OCI-M2 (cell line): Measurements from ENCODE around the gene FANCD2OS.
A peak's percentile ranks its signal among the peaks of the same experiment; 100 is the strongest.
"Not testable (repeated sequence)": the region's sequence is repeated elsewhere in the genome, so short reads cannot be mapped to it uniquely, and the experiment has no call there.

ENCODE experiments used
- DNase-seq: peaks from one replicate; lab custom pipeline; 2025; ENCODE audit not compliant: unreplicated experiment; lab: John Stamatoyannopoulos, UW

The FANCD2OS gene, protein sequence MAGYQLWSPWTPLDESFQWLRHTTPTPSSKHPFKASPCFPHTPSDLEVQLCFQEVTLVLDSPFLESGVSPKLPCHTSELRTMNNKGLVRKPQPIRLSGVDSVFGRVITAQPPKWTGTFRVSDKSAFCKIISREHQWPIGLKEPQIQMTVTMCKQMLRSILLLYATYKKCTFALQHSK

DNA sequence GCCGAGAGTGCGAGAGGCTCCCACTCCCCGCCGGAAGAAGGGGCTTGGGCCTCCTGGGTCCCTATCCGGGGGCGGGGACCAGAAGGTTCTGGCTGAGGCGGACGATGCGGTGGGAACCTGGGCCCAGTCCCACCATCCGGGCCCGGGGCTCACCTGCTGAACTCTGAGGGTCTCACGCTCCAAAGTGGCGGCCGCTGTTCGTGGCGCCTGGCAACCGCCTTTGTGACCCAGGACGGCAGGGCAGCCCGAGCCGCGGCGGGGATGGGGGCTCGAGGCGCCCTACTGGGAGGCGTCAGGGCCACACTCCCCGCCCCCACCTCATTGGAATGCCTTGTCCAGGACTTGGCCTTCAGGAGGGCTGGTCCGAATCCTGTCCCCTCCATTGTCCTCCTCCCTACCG is at the start of gene FANCD2OS:
TSS of gene FANCD2OS (minus strand) at position 165 of the 400 bp plus-strand sequence. CDS start 3,481 bp downstream, outside the sequence.
- no peak for DNase-seq

DNA sequence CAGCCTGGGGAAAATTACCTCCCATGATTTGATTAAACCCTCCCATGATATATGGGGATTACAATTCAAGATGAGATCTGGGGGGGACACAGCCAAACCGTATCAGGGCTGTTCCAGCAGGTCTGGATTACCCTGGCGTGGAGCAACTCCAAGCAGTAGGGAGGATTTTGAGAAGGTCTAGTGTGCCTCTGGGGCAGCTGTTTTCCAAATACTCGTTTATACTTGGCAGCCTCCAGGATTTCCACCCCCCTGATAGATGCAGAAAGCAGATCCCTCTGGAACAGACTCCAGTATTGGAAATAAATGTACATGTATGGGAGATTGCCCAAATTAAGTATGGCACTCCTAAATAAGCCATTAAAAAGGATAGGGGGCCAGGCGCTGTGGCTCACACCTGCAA is 49.0 kb upstream of the FANCD2OS start:
- no peak for DNase-seq

DNA sequence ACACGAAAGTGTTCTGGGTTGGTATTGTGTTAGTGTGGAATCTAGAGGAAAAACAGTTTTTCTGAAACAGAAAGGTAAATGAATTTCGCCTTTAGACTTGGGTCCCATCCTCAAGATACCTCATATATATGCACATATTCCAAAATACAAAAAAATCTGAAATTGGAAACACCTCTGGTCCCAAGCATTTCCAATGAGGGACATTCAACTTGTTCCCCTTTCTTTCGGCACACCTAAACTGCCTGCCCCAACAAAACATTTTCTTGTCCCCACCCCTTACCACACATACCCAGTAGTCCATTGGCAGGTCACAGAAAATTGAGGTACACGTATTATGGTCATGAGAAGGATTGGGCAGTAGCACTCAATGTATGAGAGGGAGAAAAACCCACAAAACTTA is 47.6 kb upstream of the FANCD2OS start:
- no peak for DNase-seq

DNA sequence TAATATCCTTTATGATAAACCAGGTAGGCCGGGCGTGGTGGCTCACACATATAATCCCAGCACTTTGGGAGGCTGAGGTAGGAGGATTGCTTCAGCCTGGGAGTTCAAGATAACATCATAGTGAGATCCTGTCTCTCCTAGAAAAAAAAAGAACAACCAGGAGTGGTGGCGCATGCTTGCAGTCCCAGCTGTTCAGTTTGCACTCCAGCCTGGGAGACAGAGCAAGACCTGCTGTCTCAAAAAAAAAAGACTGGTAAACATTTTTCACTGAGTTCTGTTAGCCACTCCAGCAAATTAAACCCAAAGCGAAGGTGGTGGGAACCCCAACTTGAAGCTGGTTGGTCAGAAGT is 47.0 kb upstream of the FANCD2OS start:
- DNase-seq, result no peak

DNA sequence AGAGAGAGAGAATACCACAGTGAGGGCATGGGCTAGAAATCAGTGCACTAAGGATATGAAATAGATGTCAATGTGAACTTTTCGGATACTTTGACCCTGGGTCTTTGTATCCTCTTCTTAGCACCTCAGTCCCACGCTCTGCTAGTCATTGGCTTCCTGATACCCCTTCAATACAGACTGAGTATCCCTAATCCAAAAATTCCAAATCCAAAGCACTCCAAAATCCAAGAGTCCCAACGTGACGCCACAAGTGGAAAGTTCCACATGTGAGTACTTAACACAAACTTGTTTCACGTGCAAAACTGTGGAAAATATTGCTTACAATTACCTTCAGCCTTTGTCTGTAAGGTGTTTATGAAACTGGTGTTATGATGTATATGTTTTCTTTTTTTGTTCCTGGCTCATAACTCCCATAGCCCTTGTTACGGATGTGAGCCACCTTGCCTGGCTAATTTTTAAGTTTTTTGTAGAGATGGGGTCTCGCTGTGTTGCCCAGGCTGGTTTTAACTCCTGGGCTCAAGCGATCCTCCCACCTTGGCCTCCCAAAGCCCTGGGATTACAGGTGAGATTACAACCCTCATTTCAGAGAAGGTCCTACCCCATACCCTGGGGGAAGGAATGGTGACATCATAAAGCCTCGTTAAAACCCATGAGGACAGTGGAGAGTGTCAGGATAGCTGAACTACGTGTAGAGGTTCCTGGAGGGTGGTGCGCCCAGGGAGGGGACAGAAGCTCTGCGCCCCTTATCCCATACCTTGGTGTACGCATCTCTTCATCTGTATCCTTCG is 46.5 kb upstream of the FANCD2OS start:
- no peak for DNase-seq

DNA sequence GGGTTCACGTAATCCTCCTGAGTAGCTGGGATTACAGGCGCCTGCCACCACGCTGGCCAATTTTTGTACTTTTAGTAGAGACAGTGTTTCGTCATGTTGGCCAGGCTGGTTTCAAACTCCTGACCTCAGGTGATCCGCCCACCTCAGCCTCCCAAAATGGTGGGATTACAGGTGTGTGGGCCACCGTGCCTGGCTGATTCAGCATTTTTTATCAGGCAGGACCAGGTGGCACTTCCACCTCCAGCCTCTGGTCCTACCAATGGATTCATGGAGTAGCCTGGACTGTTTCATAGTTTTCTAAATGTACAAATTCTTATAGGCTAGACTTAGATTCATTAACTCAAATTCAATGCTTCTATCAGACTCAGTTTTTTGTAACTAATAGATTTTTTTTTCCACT is 42.9 kb upstream of the FANCD2OS start:
- DNase-seq, result no peak

DNA sequence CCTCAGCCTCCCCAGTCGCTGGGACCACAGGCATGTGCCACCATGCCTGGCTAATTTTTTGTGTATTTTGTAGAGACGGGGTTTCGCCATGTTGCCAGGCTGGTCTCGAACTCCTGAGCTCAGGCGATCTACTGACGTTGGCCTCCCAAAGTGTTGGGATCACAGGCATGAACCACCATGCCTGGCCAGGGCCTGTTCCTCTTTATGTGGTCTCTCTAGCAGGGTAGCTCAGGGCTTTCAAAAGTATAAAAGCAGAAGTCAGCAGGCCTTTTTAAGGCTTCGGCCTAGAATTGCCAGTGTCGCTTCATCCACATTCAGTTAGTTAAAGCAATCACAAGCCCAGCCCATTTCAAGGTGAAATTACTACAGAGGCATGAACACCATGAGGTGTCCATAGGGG is 41.2 kb upstream of the FANCD2OS start:
- DNase-seq, result no peak

DNA sequence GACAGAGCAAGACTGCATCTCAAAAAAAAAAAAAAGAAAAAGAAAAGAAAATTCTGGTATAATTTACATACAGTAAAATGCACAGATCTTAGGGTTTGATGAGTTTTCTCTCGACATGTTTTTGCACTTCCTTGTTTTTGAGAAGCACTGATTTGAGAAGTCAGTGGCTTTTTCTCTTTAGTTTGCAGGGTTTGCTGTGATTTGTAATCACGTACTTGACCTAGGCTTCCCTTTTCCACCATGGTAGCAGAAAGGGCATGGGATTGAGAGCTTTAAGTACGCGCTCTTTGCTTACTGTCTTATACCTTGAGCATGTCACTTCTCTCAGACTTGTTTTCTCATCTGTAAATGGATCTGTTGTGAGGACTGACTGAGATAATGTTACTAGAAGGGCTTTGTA is 37.6 kb upstream of the FANCD2OS start:
- DNase-seq, result no peak

DNA sequence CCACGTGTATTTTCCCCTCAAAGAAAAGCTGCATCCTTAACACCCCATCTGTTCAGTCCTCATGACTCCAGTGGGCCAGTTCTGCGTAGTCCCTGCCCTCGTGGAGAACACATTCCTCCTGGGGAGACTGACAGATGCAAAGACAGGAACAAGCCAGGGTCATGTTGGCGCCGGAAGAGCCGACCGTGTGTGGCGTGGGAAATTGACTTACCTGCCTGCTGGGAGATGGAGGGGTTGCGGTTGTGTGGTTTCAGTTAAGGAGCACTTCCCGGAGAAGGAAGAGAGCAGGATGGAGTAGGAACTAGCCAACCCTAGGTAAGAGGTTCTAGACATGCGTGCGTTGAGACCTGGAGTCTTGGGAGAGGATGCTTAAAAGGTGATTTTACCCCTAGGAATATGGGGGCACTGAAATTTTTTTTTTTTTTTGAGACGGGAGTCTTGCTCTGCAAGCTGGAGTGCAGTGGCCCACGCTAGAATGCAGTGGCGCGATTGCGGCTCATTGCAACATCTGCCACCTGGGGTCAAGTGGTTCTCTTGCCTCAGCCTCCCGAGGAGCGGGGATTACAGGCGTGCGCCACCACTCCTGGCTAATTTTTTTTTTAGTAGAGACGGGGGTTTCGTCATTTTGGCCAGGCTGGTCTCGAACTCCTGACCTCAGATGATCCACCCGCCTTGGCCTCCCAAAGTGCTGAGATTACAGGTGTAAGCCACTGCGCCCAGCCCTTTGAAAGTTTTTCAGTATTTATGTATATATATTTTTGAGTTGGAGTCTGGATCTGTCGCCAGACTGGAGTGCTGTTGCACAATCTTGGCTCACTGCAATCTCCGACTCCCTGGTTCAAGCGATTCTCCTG is 34.9 kb upstream of the FANCD2OS start:
- DNase-seq, result no peak

DNA sequence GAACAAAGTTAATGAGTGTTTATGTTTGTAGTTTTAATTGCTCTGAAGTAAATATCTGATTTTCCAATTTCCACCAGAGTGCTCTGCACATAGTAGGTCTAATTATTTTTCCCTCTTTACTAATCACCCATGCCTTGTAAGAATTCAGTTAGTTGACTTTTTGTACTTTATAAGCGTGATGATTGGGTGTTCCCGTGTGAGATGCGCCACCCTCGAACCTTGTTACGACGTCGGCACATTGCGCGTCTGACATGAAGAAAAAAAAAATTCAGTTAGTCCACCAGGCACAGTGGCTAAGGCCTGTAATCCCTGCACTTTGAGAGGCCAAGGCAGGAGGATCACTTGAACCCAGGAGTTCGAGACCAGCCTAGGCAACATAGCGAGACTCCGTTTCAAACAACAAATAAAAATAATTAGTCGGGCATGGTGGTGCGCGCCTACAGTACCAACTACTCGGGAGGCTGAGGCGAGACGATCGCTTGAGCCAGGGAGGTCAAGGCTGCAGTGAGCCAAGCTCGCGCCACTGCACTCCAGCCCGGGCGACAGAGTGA is 33.0 kb upstream of the FANCD2OS start:
- DNase-seq, result no peak

DNA sequence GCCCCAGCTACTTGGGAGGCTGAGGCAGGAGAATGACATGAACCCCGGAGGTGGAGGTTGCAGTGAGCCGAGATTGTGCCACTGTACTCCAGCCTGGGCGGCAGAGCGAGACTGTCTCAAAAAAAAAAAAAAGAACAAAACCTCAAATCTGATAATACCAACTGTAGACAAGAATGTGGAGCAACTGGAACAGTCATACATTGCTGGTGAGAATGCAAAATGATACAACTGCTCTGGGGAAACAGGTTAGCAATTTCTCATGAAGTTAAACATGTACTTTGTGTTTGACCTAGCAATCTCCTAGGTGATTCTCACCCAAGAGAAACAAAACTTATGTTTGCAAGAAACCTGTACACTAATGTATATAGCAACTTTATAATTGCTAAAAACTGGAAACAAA is 29.1 kb upstream of the FANCD2OS start:
- DNase-seq, result no peak

DNA sequence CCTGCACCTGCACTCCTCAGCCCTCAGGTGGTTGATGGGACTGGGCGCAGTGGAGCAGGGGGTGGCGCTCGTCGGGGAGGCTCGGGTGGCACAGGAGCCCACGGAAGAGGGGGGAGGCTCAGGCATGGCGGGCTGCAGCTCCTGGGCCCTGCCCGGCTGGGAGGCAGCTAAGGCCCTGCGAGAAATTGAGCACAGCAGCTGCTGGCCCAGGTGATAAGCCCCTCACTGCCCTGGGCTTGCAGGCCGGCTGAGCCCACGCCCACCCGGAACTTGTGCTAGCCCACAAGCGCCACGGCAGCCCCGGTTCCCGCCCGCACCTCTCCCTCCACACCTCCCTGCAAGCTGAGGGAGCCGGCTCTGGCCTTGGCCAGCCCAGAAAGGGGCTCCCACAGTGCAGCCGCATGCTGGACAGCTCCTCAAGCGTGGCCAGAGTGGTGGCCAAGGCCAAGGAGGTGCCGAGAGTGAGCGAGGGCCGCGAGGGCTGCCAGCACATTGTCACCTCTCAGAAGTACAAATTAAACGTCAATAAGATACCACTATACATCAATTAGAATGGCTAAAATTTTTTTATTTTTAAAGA is 28.5 kb upstream of the FANCD2OS start:
- no peak for DNase-seq

DNA sequence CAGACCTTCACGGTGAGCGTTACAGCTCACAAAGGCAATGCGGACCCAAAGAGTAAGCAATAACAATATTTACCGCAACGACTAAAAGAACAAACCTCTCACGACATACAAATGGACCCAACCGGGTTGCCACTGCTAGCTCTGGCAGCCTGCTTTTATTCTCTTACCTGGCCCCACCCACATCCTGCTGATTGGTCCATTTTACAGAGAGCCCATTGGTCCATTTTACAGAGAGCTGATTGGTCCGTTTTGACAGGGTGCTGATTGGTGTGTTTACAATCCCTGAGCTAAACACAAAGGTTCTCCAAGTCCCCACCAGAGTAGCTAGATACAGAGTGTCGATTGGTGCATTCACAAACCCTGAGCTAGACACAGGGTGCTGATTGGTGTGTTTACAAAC is 27.8 kb upstream of the FANCD2OS start:
- DNase-seq, result not testable (repeated sequence)

DNA sequence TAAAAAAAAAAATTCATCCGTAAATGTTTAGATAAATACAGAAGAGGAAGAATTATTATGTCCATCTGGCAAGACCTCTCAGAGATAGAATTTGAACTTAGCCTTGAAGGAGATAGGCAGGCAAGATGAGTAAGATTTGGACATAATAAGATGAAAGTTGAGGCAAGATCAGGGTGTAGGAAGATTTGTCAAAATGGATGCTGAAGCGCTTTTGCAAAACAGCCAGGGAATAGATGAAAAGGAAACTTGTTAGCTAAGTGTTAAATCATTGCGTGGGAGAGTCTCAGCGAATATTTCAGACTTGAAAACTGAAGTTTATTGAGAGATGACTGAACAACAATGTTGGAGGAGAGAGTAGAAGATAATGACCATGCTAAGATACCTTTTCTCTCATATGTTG is 14.7 kb upstream of the FANCD2OS start:
- DNase-seq, result no peak

DNA sequence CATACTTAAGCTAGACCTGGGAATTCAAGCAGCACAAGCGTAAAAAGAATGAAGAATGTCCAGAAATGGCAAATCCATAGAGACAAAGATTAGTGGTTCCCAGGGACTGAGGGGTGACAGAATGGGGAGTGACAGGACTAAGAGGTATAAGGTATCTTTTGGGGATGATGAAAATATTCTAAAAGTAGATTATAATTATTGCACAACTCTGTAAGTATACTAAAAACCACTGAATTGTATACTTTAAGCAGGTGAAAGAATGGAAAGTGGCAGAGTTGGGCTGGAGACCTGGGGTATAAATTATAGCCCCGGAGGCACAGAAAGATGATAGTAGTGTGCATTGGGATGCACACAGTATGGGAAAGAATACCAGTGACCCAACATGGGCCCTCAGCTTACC is 13.0 kb upstream of the FANCD2OS start:
- no peak for DNase-seq

DNA sequence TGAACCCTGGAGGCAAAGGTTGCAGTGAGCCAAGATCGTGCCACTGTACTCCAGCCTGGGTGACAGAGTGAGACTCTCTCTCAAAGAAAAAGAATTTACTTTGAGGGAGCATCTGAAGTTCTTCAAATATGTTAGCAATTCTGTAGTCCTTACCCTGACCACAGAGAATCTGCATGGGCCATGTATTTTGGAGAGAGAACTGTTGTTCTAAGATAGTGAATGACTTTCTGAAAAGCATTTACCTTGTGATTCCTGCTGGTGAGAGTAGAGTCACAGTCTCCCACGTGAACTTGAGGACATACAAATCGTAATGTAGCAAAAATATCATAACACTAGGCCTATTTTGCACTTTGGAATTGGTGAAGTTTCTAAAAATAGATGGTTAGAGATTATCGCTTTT is 11.3 kb upstream of the FANCD2OS start:
- DNase-seq, result no peak

DNA sequence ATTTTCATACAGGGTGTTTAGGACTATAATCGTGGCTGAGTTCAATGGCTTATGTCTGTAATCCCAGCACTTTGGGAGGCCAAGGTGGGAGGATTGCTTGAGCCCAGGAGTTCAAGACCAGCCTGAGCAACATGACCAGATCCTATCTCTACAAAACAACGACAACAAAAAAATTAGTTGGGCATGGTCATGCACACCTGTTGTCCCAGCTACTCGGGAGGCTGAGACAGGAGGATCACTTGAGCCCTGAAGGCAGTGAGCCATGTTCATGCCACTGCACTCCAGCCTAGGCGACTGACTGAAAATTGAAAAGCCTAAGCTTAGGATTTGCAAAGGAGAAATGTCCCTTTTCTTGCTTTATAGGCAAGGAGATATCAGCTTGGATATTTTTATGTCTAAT is 8.9 kb upstream of the FANCD2OS start:
- DNase-seq, result no peak

DNA sequence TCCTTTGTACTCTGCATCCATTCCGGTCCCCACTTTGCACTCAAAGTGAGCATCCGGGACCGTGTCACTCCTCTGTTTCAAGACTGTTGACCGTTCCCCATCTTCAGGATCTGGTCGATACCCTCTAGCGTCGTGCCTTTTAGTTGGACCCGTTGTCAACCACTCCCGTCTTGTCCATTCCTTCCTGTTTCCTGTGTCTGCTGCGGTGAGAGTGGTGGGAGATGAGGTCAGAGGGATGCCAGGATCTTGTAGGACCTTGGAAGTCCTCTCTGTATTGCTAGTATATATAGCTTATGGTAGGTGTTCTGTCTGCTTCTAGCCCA is 8.0 kb upstream of the FANCD2OS start:
- DNase-seq, result no peak

DNA sequence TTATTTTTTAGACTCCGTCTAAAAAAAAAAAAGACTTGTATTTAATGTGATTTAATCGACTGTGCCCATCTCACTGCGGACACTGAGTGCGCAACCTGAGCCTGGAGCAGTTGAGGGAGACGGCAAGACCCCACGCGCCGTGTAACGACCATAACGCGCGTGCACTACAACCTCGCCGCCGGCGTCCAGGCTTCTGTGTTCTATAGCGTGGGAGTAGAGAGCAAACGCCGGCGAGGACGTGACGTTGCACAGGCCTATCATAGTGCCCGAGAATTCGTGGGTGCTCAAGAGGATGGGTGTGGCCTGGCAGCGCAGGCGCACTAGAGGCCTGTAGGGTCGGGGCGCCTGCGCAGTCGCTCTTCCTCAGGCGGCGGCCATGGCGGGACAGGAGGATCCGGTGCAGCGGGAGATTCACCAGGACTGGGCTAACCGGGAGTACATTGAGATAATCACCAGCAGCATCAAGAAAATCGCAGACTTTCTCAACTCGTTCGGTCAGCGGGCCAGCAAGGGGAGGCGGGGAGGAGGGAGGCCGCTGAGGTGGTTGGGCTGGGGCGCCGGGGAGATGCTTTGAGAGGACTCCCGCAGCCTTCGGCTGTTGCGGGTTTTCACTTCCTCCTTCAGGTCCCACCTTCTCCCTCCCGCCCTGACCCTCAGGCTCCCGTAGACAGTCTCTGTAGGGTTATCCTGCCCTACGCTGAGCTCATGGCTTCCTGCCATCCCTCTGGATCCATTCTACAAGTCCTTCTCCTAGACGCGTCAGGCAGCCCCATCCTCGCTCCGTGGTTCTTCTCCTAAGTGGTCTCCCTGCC is 7.5 kb upstream of the FANCD2OS start, which contains the start of gene BRK1:
TSS of gene BRK1 (plus strand) at position 350 of the 812 bp plus-strand sequence. CDS start at position 377, 27 bp downstream.
- DNase-seq, result peak; percentile 47

DNA sequence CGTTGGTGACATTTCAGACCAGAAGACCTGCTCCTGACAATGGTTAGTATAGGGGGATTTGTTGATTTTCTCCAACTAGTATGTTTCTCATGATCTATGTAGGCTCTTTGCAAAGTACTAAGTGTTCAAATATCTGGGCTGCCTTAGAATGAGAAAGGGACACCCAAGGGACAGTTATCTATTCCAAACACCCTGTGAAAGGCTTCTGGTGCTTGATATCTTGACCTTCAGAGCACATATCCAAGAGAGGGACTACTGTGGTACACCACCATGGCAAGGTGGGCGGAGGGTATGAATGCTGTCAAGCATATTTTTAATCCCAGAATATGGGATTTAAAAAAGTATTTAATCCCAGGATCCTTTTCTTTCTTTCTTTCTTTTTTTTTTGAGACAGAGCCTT is 1.1 kb downstream of the FANCD2OS start:
- DNase-seq, result peak; percentile 16

DNA sequence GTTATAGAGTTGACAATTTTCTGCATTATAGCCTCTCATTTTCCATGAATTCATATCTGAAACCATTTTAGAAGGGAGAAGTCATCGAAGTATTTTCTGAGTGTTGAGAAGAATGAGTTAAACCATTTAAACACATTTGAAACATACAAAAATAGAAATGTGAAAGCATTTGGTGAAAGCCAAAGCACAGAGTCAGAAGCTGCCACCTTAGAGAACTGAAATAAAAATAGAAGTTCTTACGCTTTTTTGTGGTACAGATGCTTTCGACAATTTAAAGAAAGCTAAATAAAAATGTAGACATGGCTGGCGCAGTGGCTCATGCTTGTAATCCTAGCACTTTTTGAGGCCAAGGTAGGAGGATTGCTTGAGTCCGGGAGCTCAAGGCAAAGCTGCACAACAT is 9.0 kb downstream of the FANCD2OS start:
- DNase-seq, result no peak
